GM10847 (cell line): Measurements from ENCODE around the gene GABRR2.

ENCODE experiments used
- POLR2A ChIP-seq: IDR thresholded peaks from 2 replicates; pipeline ENCODE4 v1.6.1; 2011; ENCODE audit not compliant: insufficient read length; ENCODE audit errors: extremely low read depth

Gene GABRR2

GRCh38 chr6:89315249-89315885 is at the start of gene GABRR2:
GABRR2 (minus strand) TSS chr6:89315299; CDS start chr6:89315165, 134 bp downstream.
- TF ChIP-seq POLR2A = no peak

DNA sequence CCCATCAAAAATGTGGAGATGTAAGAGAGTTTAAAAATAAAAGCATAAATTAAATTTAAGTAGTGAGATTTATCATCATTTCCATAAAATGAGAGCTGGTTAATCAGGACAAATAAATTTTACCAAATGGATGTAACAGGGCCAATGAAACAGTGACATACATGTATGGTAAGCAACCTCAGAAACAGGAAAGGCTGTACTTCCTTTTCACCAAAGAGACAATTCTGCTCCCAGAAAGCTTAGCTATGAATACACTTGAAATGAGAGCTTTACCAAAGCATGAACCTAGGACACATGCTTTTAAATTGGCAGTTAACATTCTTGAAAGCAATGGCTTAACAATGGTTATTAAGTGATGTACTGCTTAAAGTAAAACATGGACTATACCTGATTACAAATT is 49.5 kb upstream of the GABRR2 start:
- no peak for TF ChIP-seq POLR2A

DNA sequence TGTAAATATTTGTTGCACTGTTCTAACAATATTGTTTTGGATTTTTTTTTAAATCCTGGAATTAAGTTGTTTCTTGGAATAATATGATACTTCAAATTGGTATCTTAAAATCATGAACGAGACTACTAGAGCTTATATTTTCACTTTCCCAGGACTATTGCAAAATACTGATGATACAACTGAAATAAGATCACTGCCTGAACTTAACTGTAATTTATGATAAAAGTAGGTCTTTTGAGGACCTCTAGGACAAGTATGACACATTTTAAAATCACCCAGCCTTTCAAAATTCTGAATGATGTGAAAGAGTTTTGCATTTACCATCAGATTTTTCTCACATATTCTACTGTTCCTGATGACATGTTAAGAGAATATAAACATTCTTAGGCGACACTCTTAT is 46.1 kb upstream of the GABRR2 start:
- TF ChIP-seq POLR2A = no peak

DNA sequence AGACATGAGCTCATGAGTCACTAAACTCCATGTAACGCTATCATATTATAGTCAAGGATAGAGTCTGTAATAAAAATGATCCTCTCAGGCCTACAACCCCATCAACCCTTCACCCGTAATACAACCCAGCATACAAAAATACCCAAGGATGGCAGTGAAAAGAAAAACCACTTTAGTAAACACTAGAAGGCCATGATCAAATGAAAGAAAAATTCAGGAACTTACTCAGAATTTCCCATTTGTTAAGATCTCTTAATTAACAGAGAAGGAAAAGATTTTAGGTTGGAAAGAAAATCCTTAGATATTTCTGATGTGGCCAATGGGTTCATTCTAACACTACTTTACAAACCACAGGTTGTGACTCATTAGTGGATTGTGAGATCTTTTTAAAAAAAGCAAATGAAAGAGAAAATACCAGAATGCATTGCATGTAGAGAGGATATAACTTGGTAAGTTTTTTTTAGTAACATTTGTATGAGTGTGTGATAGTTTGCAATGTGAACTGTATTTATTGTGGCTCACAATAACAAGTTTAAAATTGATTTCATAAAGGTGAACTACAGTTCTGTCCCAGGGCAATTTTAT is 45.4 kb upstream of the GABRR2 start:
- no peak for TF ChIP-seq POLR2A

GRCh38 chr6:89359561-89359960 is 44.5 kb upstream of the GABRR2 start:
- no peak for TF ChIP-seq POLR2A

- TF ChIP-seq POLR2A = no peak
Observed at GRCh38 chr6:89357390-89357789, 42.3 kb upstream of the GABRR2 start.

- no peak for TF ChIP-seq POLR2A
Observed at GRCh38 chr6:89356642-89357170, 41.6 kb upstream of the GABRR2 start.

GRCh38 chr6:89355511-89356194 is 40.6 kb upstream of the GABRR2 start:
- TF ChIP-seq POLR2A = no peak

GRCh38 chr6:89353702-89354392 is 38.7 kb upstream of the GABRR2 start:
- no peak for TF ChIP-seq POLR2A

- TF ChIP-seq POLR2A = no peak
Observed at GRCh38 chr6:89353118-89353556, 38.0 kb upstream of the GABRR2 start.

DNA sequence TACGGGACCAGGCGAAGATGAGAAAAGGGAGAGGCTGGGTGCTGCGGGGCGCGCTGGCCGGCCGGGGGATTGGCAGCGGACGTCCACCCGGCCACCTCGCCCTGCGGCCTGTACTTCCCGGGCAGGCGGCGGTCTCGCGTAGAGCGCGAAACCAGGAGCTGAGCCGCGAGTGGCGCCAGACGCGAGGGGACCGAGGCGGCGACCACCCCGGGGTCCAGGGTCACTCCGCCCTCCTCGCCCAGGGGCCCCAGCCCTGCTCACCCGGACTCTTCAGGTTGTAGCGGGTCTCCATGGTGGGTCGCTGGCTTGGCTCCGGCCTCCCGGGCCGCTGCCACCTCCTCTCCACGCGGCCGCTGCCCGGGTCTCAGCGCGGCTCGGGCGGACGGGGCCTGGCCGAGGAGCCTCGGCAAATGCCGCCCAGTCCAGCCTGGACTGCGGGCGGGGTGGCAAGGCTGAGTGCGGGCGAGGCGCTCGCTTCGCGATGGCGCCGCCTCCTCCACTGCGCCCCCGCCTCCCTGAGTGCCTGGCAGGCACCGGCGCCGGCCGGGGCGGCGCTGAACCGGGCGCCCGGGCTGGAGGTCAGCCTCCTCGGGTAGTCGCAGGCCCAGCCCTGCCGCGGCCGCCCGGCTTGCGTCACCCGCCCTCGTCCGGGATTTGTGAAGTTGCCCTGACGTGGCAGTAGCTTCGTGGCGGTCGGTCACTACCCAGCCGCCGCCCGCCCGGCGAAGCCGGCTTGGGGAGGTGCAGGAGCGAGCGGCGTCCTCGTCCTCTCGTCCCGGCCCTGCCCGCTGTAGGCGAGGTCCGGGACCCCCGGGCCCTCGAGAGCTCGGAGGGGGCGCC is 37.4 kb upstream of the GABRR2 start, which contains the start of gene UBE2J1:
TSS of gene UBE2J1 (minus strand) at position 445 of the 840 bp plus-strand sequence. CDS start at position 292, 153 bp downstream.
- peak; percentile 86 for TF ChIP-seq POLR2A

DNA sequence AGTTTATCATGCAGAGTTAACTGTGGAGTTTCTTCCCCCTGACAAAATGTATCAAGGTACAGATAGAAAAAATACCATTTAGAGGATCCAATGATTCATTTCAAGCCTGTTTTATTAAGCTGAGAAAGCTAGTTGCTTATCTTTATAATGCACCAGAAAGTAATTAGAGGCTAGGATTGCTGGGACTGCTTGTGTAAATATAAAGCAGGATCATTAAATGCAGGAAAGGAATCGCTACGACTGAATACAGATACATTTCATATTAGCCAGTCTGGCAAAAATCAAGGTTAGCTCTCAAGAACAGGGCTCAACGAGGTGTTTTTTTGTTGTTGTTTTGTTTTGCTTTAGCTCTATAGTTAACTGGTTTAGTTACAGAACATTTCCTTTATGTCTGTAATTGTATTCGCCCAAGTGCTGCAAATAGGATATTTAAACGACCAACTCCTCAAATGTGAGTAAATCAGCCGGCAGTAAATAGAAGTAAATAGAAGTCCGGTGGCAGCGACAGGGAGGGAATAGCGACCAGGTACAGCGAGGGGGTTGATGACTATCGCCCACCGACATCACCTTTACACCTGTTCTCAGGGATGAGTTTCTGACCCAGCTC is 36.7 kb upstream of the GABRR2 start:
- no peak for TF ChIP-seq POLR2A

GRCh38 chr6:89350281-89350966 is 35.3 kb upstream of the GABRR2 start:
- TF ChIP-seq POLR2A = no peak

DNA sequence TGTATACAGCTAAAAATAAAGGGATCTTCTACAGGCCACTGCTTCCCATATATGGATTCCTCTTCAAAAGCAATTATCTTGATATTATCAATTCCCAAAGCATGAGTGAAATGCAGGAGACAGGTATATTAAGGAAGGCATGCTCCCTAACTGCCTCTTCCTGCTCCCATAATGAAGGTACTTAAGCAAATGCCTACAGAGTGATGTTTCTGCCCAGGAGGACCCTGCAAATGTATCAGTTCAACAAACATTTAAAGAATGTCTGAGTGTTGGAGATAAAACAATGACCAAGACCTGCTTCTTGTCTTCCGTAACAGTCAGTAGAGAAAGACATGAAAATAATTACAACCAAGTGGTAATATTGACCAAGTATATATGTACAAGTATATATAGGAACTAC is 33.3 kb upstream of the GABRR2 start:
- TF ChIP-seq POLR2A = no peak
